PC-3 (cell line): ENCODE measurements around the gene PEA15. TPM values are rescaled to one million over a fixed set of nuclear protein-coding genes. Genes with fewer than 3 reads are reported as not detected.

Experiments used
- ATAC-seq: fragments of 200-7000 bp; cut with Tn5 transposase; 2 replicates; pipeline ENCODE4 v1.9.1; 2020; ENCODE audit warnings: mild to moderate bottlenecking, moderate library complexity
- BruUV-seq: library from RNA; stranded (reverse); fragments of 400-500 nt; replicated peaks from 2 replicates; lab custom pipeline; 2021; lab: Mats Ljungman, UMichigan
- CTCF ChIA-PET: fragments of 300-600 bp; sonication (Branson Sonifier 250); formaldehyde crosslinking; loops from one replicate; lab custom pipeline; 2022; ENCODE audit warnings: antibody characterized with exemption; lab: Charles Lee
- POLR2A ChIA-PET: fragments of 300-600 bp; sonication (Branson Sonifier 250); formaldehyde crosslinking; loops from one replicate; lab custom pipeline; 2022; ENCODE audit warnings: antibody characterized with exemption; ENCODE audit not compliant: unreplicated experiment; lab: Charles Lee
- DNase-seq: peaks from one replicate; pipeline ENCODE4 v3.0.0-alpha.2; 2015
- H2AFZ ChIP-seq: fragments of 300-600 bp; sonication (generic); 2 replicates; pipeline ENCODE4 v1.6.0; 2016; ENCODE audit warnings: antibody characterized with exemption, low read length
- H3F3A ChIP-seq: fragments of 300-600 bp; sonication (generic); one replicate; pipeline ENCODE4 v1.6.0; 2017; ENCODE audit warnings: antibody characterized with exemption, low read length, control low read depth, mild to moderate bottlenecking; ENCODE audit not compliant: unreplicated experiment
- H3K27ac ChIP-seq: fragments of 300-600 bp; sonication (generic); 2 replicates; pipeline ENCODE4 v1.5.1; 2016; ENCODE audit warnings: mild to moderate bottlenecking, low read length
- H3K27me3 ChIP-seq: fragments of 300-600 bp; sonication (generic); 2 replicates; pipeline ENCODE4 v1.6.1; 2016; ENCODE audit warnings: low read length, mixed read lengths
- H3K36me3 ChIP-seq: fragments of 300-600 bp; sonication (generic); 2 replicates; pipeline ENCODE4 v1.6.1; 2016; ENCODE audit warnings: low read depth, mixed run types, low read length, mixed read lengths
- H3K4me1 ChIP-seq: fragments of 300-600 bp; sonication (generic); 2 replicates; pipeline ENCODE4 v1.5.1; 2016; ENCODE audit warnings: low read length; ENCODE audit not compliant: insufficient read depth
- H3K4me2 ChIP-seq: fragments of 300-600 bp; sonication (generic); 2 replicates; pipeline ENCODE4 v1.6.0; 2016; ENCODE audit warnings: low read length
- H3K4me3 ChIP-seq: fragments of 300-600 bp; sonication (generic); 2 replicates; pipeline ENCODE4 v1.5.1; 2016; ENCODE audit warnings: mild to moderate bottlenecking, low read length, mixed read lengths
- H3K79me2 ChIP-seq: fragments of 300-600 bp; sonication (generic); 2 replicates; pipeline ENCODE4 v1.6.1; 2017; ENCODE audit warnings: low read length, mixed read lengths
- H3K9ac ChIP-seq: fragments of 300-600 bp; sonication (generic); 2 replicates; pipeline ENCODE4 v1.6.0; 2016; ENCODE audit warnings: mild to moderate bottlenecking, low read length
- H3K9me2 ChIP-seq: fragments of 300-600 bp; sonication (generic); replicated peaks from 2 replicates; pipeline ENCODE4 v1.6.1; 2016; ENCODE audit warnings: mixed run types, low read length, mixed read lengths
- H3K9me3 ChIP-seq: fragments of 300-600 bp; sonication (generic); 2 replicates; pipeline ENCODE4 v1.6.1; 2016; ENCODE audit warnings: low read length, mixed read lengths
- H4K20me1 ChIP-seq: fragments of 300-600 bp; sonication (generic); 2 replicates; pipeline ENCODE4 v1.6.1; 2016; ENCODE audit warnings: low read length, mixed read lengths
- EZH2 ChIP-seq: fragments of 300-600 bp; sonication (generic); IDR thresholded peaks from one replicate; pipeline ENCODE4 v1.6.1; 2017; ENCODE audit warnings: antibody characterized with exemption, mild to moderate bottlenecking, low read length; ENCODE audit not compliant: unreplicated experiment
- EZH2phosphoT487 ChIP-seq: fragments of 300-600 bp; sonication (generic); IDR thresholded peaks from 2 replicates; pipeline ENCODE4 v1.6.1; 2018; ENCODE audit warnings: mild to moderate bottlenecking, antibody characterized with exemption, low read length, borderline replicate concordance
- intact Hi-C: fragments of 100-400 bp; cut with micrococcal nuclease; formaldehyde crosslinking; loops from 2 replicates; pipeline ENCODE4 v1.9.0; 2023
- total RNA-seq: library from RNA; depleted of rRNA; stranded (reverse); fragments of >200 nt; gene quantifications from 2 replicates; pipeline ENCODE4 v1.2.3, GENCODE V29; 2014
- TF ChIP-seq, protein P1 (sequence below): fragments of 300-600 bp; sonication (generic); conservative IDR thresholded peaks from 2 replicates; pipeline ENCODE4 v1.5.1; 2017; ENCODE audit warnings: antibody characterized with exemption, low read depth, mild to moderate bottlenecking, low read length

The PEA15 gene
- total RNA-seq, 1 experiment from 2014 or later: 90.3 TPM

GRCh38 chr1:160245434-160245833 is 40.2 kb downstream of the PEA15 start:
- ChIA-PET POLR2A (interaction anchor here (0.6 kb wide), 1 partner anchor 25 kb away, joined by 6 read pairs; no protein-coding TSS in a partner anchor), CTCF (interaction anchor here (1.9 kb wide), 1 partner anchor 46 kb away, joined by 11 read pairs; no protein-coding TSS in a partner anchor)

DNA sequence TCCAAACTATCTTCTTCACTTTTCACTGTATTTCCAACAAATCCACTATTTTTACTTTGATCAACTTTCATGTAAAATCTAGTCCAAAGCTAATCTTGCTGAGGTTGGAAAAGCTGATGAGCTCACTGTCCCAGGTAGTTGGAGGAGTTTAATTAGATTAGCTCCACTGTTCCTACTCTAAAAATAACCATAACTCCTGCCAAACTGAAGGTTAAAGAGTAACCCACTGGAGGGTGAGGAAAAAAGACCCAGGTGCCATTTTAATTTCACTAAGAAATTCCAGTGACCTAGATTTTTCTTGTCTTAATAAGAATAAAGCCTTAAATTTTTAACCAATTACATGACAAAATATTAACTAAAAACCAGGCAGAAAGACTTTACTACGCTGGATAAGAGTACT is 41.9 kb downstream of the PEA15 start:
- H3K27ac ChIP-seq: no peak overlapping the region
- peaks cover 19% of the 10 kb centered on the region for H3K4me1 ChIP-seq
- H3K4me2 ChIP-seq: no peak overlapping the region
- H2AFZ ChIP-seq: no peak overlapping the region
- intact Hi-C loops: no loop called here
- no peak for TF ChIP-seq EZH2
- TF ChIP-seq, protein P1, sequence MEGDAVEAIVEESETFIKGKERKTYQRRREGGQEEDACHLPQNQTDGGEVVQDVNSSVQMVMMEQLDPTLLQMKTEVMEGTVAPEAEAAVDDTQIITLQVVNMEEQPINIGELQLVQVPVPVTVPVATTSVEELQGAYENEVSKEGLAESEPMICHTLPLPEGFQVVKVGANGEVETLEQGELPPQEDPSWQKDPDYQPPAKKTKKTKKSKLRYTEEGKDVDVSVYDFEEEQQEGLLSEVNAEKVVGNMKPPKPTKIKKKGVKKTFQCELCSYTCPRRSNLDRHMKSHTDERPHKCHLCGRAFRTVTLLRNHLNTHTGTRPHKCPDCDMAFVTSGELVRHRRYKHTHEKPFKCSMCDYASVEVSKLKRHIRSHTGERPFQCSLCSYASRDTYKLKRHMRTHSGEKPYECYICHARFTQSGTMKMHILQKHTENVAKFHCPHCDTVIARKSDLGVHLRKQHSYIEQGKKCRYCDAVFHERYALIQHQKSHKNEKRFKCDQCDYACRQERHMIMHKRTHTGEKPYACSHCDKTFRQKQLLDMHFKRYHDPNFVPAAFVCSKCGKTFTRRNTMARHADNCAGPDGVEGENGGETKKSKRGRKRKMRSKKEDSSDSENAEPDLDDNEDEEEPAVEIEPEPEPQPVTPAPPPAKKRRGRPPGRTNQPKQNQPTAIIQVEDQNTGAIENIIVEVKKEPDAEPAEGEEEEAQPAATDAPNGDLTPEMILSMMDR: no peak
- TF ChIP-seq EZH2phosphoT487: no peak
- H3K9me3 ChIP-seq: no peaks in the 10 kb centered on the region
- H3K27me3 ChIP-seq: no peaks in the 10 kb centered on the region
- DNase-seq (no peak), ATAC-seq (no peak)
- H4K20me1 ChIP-seq: peaks cover 24% of the 10 kb centered on the region
- H3F3A ChIP-seq: no peaks in the 10 kb centered on the region
- CTCF ChIA-PET: no interaction called here
- H3K79me2 ChIP-seq: peaks cover 79% of the 10 kb centered on the region
- H3K9ac ChIP-seq: no peak overlapping the region
- no peak overlapping the region for H3K4me3 ChIP-seq
- peaks cover 9% of the 10 kb centered on the region; the same call in 1 of the 2 replicates for H3K36me3 ChIP-seq
- POLR2A ChIA-PET: no interaction called here
- BruUV-seq: no TSS peak
- no peaks in the 10 kb centered on the region for H3K9me2 ChIP-seq

More at GRCh38 chr1:160245434-160245833, 40.2 kb downstream of the PEA15 start:
- no peak for ATAC-seq
- DNase-seq: no peak
- Histone ChIP-seq H3K9ac (no peak overlapping the region), H3K4me3 (no peak overlapping the region), H3K27ac (no peak overlapping the region), H3K9me2 (no peaks in the 10 kb centered on the region), H3K79me2 (peaks cover 71% of the 10 kb centered on the region), H3K27me3 (no peaks in the 10 kb centered on the region), H4K20me1 (peaks cover 24% of the 10 kb centered on the region), H3K9me3 (no peaks in the 10 kb centered on the region), H3K36me3 (peaks cover 13% of the 10 kb centered on the region; the same call in 1 of the 2 replicates), H2AFZ (no peak overlapping the region), H3K4me2 (no peak overlapping the region), H3F3A (no peaks in the 10 kb centered on the region), H3K4me1 (peaks cover 19% of the 10 kb centered on the region)
- BruUV-seq: no TSS peak
- intact Hi-C loops: loop anchor here (2.0 kb wide), 1 partner anchor 53 kb away; no protein-coding TSS in a partner anchor
- TF ChIP-seq EZH2 (no peak), EZH2phosphoT487 (no peak)
- TF ChIP-seq, protein P1: no peak

- Histone ChIP-seq H3K36me3 (peaks cover 3% of the 10 kb centered on the region; the same call in 1 of the 2 replicates), H2AFZ (no peak overlapping the region), H3K4me1 (no peaks in the 10 kb centered on the region), H3K4me3 (no peak overlapping the region), H3K27me3 (no peaks in the 10 kb centered on the region), H3K9me2 (no peaks in the 10 kb centered on the region), H3K27ac (no peak overlapping the region), H3F3A (no peaks in the 10 kb centered on the region), H3K4me2 (no peak overlapping the region), H3K79me2 (peaks cover 87% of the 10 kb centered on the region), H4K20me1 (peaks cover 12% of the 10 kb centered on the region; the same call in 1 of the 2 replicates), H3K9me3 (no peaks in the 10 kb centered on the region), H3K9ac (no peak overlapping the region)
- ATAC-seq (no peak), DNase-seq (no peak)
- intact Hi-C loops: no loop called here
- no TSS peak for BruUV-seq
- ChIA-PET CTCF (no interaction called here), POLR2A (no interaction called here)
- TF ChIP-seq EZH2: no peak
- no peak for TF ChIP-seq EZH2phosphoT487
- TF ChIP-seq, protein P1: no peak
Observed at GRCh38 chr1:160251011-160251410, 45.8 kb downstream of the PEA15 start.
